ENCODE measurements around the gene FBP1. TPM values are rescaled to one million over a fixed set of nuclear protein-coding genes. Genes with fewer than 3 reads are reported as not detected.

The FBP1 gene
- total and polyA plus RNA-seq, 10 of the 15 experiments (the other 5 are each of a cell fraction or from before 2014, with no cell fraction given) = 0.11 to 0.38 (median 0.15) TPM; not detected in 7

DNA sequence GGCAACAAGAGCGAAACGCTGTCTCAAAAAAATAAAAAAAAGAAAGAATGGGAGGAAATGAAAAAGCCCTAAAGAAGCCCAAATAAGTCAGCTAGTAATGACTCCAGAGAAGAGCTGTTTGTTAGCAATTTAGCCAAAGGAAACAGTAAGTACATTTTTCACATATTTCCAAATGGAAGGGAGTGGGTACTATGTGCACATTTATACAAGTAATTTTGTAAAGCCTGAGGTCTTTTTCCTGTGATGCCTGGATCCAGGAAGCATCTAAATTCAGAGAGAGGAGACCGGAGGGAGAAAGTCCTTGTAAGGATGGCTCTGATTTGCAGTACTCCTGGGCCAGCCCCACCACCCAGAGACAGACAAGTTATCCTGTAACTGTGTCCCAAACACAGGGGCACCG lies 14.7 kb downstream of the FBP1 start (continued):
- TF ChIP-seq, protein P1, sequence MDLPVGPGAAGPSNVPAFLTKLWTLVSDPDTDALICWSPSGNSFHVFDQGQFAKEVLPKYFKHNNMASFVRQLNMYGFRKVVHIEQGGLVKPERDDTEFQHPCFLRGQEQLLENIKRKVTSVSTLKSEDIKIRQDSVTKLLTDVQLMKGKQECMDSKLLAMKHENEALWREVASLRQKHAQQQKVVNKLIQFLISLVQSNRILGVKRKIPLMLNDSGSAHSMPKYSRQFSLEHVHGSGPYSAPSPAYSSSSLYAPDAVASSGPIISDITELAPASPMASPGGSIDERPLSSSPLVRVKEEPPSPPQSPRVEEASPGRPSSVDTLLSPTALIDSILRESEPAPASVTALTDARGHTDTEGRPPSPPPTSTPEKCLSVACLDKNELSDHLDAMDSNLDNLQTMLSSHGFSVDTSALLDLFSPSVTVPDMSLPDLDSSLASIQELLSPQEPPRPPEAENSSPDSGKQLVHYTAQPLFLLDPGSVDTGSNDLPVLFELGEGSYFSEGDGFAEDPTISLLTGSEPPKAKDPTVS (IDR thresholded peaks at IDR 0.05; ENCODE audit: low read depth, low read length) = no peak
- TF ChIP-seq SMAD1 (IDR thresholded peaks at IDR 0.05; ENCODE audit: low read depth, partially characterized antibody) = no peak

DNA sequence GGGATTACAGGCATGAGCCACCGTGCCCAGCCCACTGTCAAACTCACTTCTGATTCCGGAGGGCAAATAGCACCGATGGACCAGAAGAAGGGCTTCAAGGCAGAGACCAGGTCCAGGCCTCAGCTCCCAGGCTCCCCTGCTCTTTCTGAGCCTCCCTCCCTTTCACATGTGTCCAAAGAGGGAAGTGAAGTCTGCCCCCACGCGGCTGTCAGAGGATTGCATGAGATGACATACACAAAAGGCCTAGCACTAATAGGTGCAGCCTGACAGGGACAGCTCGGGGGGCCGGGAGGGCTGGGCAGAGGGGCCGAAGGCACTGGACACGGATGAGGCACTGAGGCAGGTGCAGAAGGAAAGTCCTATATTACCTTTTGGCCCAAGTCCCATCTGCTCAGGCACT lies 16.1 kb downstream of the FBP1 start:
- no TSS peak for BruUV-seq (replicated peaks)
- ATAC-seq (peak; percentile 95), FAIRE-seq (no peak), DNase-seq (ENCODE audit: low read depth, low spot score) (no peak)
- CTCF ChIA-PET = interaction anchor here (0.7 to 2.7 kb wide), 10 partner anchors 8 to 131 kb away, joined by 3 to 9 read pairs (median 4); partner anchors contain the start of gene PCAT7
- Histone ChIP-seq H3K36me3 (ENCODE audit: control insufficient read depth in 2 of 2, insufficient read depth in 2 of 2, low read length in 1 of 2) (no peaks in the 10 kb centered on the region), H3K4me2 (ENCODE audit: control insufficient read depth, insufficient read depth) (no peak overlapping the region), H3K27ac (ENCODE audit: control insufficient read depth, insufficient read depth) (no peak overlapping the region), H3K27me3 (replicated peaks in 1 of 2; ENCODE audit: control insufficient read depth in 2 of 2, insufficient read depth in 2 of 2, low read length in 1 of 2) (peaks cover 0 to 2% of the 10 kb centered on the region in 2 experiments; a peak in 1 of 4 replicates), H4K20me1 (ENCODE audit: control insufficient read depth, insufficient read depth) (no peaks in the 10 kb centered on the region), H3K4me1 (ENCODE audit: control insufficient read depth, insufficient read depth, low read length) (no peaks in the 10 kb centered on the region), H3K9ac (ENCODE audit: control insufficient read depth, insufficient read depth, low read length) (no peak overlapping the region), H2AFZ (ENCODE audit: control insufficient read depth, low read depth, low read length) (no peak overlapping the region), H3K9me3 (replicated peaks; ENCODE audit: control insufficient read depth, insufficient read depth, low read length) (no peaks in the 10 kb centered on the region), H3K4me3 (no peak overlapping the region), H3K79me2 (ENCODE audit: control insufficient read depth, insufficient read depth, low read length) (no peaks in the 10 kb centered on the region)
- RAD21 ChIA-PET (ENCODE audit: unreplicated experiment) = interaction anchor here (1.2 kb wide), 1 partner anchor 69 kb away, joined by 3 read pairs; the partner anchor contains the start of gene PCAT7
- intact Hi-C loops (cut with micrococcal nuclease; ENCODE audit: unreplicated experiment) = loop anchor here (5.0 kb wide), 1 partner anchor 71 kb away; no protein-coding TSS in a partner anchor
- POLR2A ChIA-PET = no interaction called here
- 36% methylated on average over 9 of the region's 9 CpGs for WGBS (ENCODE audit: insufficient coverage, insufficient replicate concordance, low lambda C conversion rate, missing lambda C conversion rate)
- in situ Hi-C loops (cut with MboI) = no loop called here
- SMC1A ChIA-PET (ENCODE audit: uncharacterized antibody, unreplicated experiment) = interaction anchor here (1.0 to 1.3 kb wide), 3 partner anchors 33 to 294 kb away, joined by 3 read pairs; no protein-coding TSS in a partner anchor
- no peak for TF ChIP-seq POLR2AphosphoS2 (IDR thresholded peaks at IDR 0.05; ENCODE audit: low read depth, low read length)
- TF ChIP-seq, protein P2, sequence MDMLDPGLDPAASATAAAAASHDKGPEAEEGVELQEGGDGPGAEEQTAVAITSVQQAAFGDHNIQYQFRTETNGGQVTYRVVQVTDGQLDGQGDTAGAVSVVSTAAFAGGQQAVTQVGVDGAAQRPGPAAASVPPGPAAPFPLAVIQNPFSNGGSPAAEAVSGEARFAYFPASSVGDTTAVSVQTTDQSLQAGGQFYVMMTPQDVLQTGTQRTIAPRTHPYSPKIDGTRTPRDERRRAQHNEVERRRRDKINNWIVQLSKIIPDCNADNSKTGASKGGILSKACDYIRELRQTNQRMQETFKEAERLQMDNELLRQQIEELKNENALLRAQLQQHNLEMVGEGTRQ (IDR thresholded peaks at IDR 0.05; ENCODE audit: borderline replicate concordance, low read depth, low read length) = no peak
- no peak for TF ChIP-seq RAD51 (IDR thresholded peaks at IDR 0.05)
- TF ChIP-seq BRCA1 (IDR thresholded peaks at IDR 0.05; ENCODE audit: low read depth, low read length) = no peak
- TF ChIP-seq SMC3 (IDR thresholded peaks at IDR 0.05; ENCODE audit: borderline replicate concordance, low read length) = peak; percentile 34; the same call in 1 of the 2 replicates
- TF ChIP-seq ZNF24 (IDR thresholded peaks at IDR 0.05) = no peak
- no peak for TF ChIP-seq STAT3 (IDR thresholded peaks at IDR 0.05; ENCODE audit: low read depth, low read length)
- TF ChIP-seq SMAD5 (IDR thresholded peaks at IDR 0.05; ENCODE audit: low read depth) = no peak
- TF ChIP-seq MTA3 (IDR thresholded peaks at IDR 0.05; ENCODE audit: borderline replicate concordance, low read length) = no peak
- no peak for TF ChIP-seq LARP7 (IDR thresholded peaks at IDR 0.05)
- TF ChIP-seq ZNF217 (IDR thresholded peaks at IDR 0.05) = no peak
- TF ChIP-seq RBBP5 (conservative IDR thresholded peaks at IDR 0.05) = no peak
- TF ChIP-seq, protein P3, sequence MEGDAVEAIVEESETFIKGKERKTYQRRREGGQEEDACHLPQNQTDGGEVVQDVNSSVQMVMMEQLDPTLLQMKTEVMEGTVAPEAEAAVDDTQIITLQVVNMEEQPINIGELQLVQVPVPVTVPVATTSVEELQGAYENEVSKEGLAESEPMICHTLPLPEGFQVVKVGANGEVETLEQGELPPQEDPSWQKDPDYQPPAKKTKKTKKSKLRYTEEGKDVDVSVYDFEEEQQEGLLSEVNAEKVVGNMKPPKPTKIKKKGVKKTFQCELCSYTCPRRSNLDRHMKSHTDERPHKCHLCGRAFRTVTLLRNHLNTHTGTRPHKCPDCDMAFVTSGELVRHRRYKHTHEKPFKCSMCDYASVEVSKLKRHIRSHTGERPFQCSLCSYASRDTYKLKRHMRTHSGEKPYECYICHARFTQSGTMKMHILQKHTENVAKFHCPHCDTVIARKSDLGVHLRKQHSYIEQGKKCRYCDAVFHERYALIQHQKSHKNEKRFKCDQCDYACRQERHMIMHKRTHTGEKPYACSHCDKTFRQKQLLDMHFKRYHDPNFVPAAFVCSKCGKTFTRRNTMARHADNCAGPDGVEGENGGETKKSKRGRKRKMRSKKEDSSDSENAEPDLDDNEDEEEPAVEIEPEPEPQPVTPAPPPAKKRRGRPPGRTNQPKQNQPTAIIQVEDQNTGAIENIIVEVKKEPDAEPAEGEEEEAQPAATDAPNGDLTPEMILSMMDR (IDR thresholded peaks at IDR 0.05 in 2 of 3, conservative IDR thresholded peaks at IDR 0.05 in 1 of 3; ENCODE audit: control insufficient read depth in 2 of 3, extremely low read depth in 1 of 3, insufficient read depth in 1 of 3, low read depth in 3 of 3, low read length in 3 of 3) = peak; percentile 48 to 70 (median 63)
- TF ChIP-seq ZBED1 (IDR thresholded peaks at IDR 0.05; ENCODE audit: borderline replicate concordance) = no peak
- TF ChIP-seq RAD21 (IDR thresholded peaks at IDR 0.05; ENCODE audit: insufficient read depth, low read depth, low read length) = peak; percentile 47
- TF ChIP-seq, protein P4, sequence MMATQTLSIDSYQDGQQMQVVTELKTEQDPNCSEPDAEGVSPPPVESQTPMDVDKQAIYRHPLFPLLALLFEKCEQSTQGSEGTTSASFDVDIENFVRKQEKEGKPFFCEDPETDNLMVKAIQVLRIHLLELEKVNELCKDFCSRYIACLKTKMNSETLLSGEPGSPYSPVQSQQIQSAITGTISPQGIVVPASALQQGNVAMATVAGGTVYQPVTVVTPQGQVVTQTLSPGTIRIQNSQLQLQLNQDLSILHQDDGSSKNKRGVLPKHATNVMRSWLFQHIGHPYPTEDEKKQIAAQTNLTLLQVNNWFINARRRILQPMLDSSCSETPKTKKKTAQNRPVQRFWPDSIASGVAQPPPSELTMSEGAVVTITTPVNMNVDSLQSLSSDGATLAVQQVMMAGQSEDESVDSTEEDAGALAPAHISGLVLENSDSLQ (IDR thresholded peaks at IDR 0.05) = 0 out of 2 replicates have a peak, but pooled peaks have one; percentile 11
- no peak for TF ChIP-seq MTA2 (IDR thresholded peaks at IDR 0.05; ENCODE audit: low read depth)
- TF ChIP-seq YY1 (IDR thresholded peaks at IDR 0.05; ENCODE audit: low read depth, low read length) = no peak

Measured in GM12878 (cell line).